ENCODE measurements around the gene SUMF1. TPM values are rescaled to one million over a fixed set of nuclear protein-coding genes. Genes with fewer than 3 reads are reported as not detected.

Gene SUMF1
- polyA plus RNA-seq, 1 experiment: 51.4 TPM

DNA sequence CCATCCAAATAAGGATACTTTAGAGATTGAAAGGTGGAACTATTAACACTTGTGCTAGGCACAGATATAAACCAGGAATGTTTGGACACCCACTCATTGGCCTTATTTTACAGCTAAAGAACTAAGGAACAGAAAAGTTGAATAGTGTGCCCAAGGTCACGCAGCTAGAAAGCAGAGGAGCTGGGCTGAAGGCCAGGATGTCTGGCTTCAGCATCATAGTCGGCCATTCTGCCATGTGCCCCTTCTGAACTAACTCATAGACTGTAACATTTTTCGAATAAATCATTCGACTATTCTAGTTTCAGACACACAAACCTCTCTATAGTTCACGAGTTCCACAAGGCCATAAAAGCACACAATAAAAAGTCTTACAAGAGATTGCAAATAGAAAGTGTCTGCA lies 71.1 kb downstream of the SUMF1 start:
- ChIA-PET CTCF (interaction anchor here (1.0 kb wide), 1 partner anchor 238 kb away, joined by 3 read pairs; no protein-coding TSS in a partner anchor), POLR2A (no interaction called here)
- Histone ChIP-seq H3K9me3 (ENCODE audit: control insufficient read depth, insufficient read depth, low read length) (no peaks in the 10 kb centered on the region), H3K27ac (ENCODE audit: low read depth, low read length) (no peak overlapping the region), H3K4me3 (ENCODE audit: low read depth, low read length) (no peak overlapping the region), H3K27me3 (ENCODE audit: control insufficient read depth, insufficient read depth, low read length) (no peaks in the 10 kb centered on the region)
- TF ChIP-seq, protein P1, sequence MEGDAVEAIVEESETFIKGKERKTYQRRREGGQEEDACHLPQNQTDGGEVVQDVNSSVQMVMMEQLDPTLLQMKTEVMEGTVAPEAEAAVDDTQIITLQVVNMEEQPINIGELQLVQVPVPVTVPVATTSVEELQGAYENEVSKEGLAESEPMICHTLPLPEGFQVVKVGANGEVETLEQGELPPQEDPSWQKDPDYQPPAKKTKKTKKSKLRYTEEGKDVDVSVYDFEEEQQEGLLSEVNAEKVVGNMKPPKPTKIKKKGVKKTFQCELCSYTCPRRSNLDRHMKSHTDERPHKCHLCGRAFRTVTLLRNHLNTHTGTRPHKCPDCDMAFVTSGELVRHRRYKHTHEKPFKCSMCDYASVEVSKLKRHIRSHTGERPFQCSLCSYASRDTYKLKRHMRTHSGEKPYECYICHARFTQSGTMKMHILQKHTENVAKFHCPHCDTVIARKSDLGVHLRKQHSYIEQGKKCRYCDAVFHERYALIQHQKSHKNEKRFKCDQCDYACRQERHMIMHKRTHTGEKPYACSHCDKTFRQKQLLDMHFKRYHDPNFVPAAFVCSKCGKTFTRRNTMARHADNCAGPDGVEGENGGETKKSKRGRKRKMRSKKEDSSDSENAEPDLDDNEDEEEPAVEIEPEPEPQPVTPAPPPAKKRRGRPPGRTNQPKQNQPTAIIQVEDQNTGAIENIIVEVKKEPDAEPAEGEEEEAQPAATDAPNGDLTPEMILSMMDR (IDR thresholded peaks at IDR 0.05; ENCODE audit: low read depth, low read length): no peak
- no peak for DNase-seq (ENCODE audit: low read depth, low spot score)

DNA sequence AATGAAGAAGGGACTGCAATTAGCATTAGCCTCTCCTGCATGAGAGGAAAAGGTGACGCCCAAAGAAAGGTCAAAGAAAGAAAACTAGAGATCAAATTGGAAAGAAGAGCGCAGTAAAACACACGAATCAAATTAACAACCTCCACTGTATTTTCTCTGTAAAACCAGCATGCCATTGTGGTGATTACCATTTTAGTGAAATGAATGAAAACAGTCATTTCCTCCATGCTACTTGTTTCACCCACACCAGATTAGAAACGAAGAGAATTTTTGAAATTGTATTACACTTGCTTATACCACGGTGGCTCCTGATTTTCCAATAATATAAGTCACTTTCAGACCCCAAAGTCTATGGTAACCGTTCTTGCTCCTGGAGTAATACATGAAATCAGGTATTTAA lies 71.6 kb downstream of the SUMF1 start:
- TF ChIP-seq, protein P1 (IDR thresholded peaks at IDR 0.05; ENCODE audit: low read depth, low read length): no peak
- CTCF ChIA-PET: no interaction called here
- no peaks in the 10 kb centered on the region for H3K27me3 ChIP-seq (ENCODE audit: control insufficient read depth, insufficient read depth, low read length)
- H3K27ac ChIP-seq (ENCODE audit: low read depth, low read length): no peak overlapping the region
- no peak overlapping the region for H3K4me3 ChIP-seq (ENCODE audit: low read depth, low read length)
- no peaks in the 10 kb centered on the region for H3K9me3 ChIP-seq (ENCODE audit: control insufficient read depth, insufficient read depth, low read length)
- POLR2A ChIA-PET: no interaction called here
- DNase-seq (ENCODE audit: low read depth, low spot score): no peak

DNA sequence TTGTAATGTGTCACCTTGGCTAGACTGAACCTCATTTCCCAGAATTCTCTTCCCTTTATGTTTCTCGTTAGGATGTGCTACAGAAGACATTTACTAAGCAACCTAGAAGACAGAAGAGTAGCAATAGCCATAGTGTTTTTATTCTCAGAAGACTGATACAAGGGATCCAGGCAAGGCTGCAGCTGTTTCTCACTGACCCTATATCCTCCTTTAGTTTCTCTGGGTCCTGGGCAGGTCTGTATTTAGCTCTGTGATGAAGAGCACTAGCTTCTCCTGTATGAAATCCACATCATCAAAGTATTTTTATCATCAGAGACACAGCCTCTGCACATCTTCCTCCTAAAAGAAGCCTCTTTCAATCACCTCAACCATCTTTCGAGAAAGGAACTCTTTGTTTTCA lies 72.5 kb downstream of the SUMF1 start:
- H3K27me3 ChIP-seq (ENCODE audit: control insufficient read depth, insufficient read depth, low read length): no peaks in the 10 kb centered on the region
- TF ChIP-seq, protein P1 (IDR thresholded peaks at IDR 0.05; ENCODE audit: low read depth, low read length): no peak
- H3K4me3 ChIP-seq (ENCODE audit: low read depth, low read length): no peak overlapping the region
- DNase-seq (ENCODE audit: low read depth, low spot score): no peak
- H3K27ac ChIP-seq (ENCODE audit: low read depth, low read length): no peak overlapping the region
- POLR2A ChIA-PET: no interaction called here
- CTCF ChIA-PET: no interaction called here
- no peaks in the 10 kb centered on the region for H3K9me3 ChIP-seq (ENCODE audit: control insufficient read depth, insufficient read depth, low read length)

DNA sequence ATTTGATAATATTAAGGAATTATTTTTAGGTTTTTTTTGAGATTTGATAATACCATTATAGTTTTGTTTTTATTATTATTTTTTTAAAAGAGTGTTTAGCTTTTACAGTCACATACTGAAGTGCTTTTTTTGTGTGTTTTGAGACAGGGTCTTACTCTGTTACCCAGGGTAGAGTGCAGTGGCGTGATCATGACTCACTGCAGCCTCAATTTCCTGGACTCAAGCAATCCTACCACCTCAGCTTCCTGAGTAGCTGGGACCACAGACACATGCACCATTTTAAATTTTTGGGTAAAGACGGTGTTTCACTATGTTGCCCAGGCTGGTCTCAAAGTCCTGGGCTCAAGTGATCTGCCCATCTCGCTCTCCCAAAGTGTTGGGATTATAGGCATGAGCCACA lies 73.0 kb downstream of the SUMF1 start:
- ChIA-PET POLR2A (no interaction called here), CTCF (interaction anchor here (2.4 kb wide), 1 partner anchor 44 kb away, joined by 7 read pairs; no protein-coding TSS in a partner anchor)
- Histone ChIP-seq H3K27me3 (ENCODE audit: control insufficient read depth, insufficient read depth, low read length) (no peaks in the 10 kb centered on the region), H3K4me3 (ENCODE audit: low read depth, low read length) (no peak overlapping the region), H3K27ac (ENCODE audit: low read depth, low read length) (no peak overlapping the region), H3K9me3 (ENCODE audit: control insufficient read depth, insufficient read depth, low read length) (no peaks in the 10 kb centered on the region)
- no peak for DNase-seq (ENCODE audit: low read depth, low spot score)
- TF ChIP-seq, protein P1 (IDR thresholded peaks at IDR 0.05; ENCODE audit: low read depth, low read length): no peak

DNA sequence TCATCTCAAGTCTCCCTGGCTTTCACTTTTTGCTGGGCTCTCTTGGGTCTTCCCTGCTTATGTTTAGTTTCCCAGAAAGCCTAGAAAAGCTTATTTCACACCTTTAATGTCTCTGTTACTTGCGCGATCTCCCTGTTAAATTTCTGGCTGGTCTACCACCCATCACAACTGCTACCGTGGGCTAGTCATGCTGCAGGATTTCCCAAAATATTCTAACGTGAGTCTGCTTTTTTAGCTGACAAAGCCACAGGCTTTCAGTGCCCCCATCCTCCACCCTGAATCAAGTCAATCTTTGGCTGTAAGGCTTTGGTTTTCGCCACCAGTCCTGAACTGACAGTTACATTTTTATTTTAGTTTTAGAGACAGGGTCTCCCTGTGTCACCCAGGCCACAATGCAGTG lies 74.1 kb downstream of the SUMF1 start:
- ChIA-PET POLR2A (no interaction called here), CTCF (interaction anchor here (2.4 kb wide), 1 partner anchor 43 kb away, joined by 7 read pairs; no protein-coding TSS in a partner anchor)
- Histone ChIP-seq H3K9me3 (ENCODE audit: control insufficient read depth, insufficient read depth, low read length) (no peaks in the 10 kb centered on the region), H3K4me3 (ENCODE audit: low read depth, low read length) (no peak overlapping the region), H3K27ac (ENCODE audit: low read depth, low read length) (no peak overlapping the region), H3K27me3 (ENCODE audit: control insufficient read depth, insufficient read depth, low read length) (no peaks in the 10 kb centered on the region)
- no peak for DNase-seq (ENCODE audit: low read depth, low spot score)
- TF ChIP-seq, protein P1 (IDR thresholded peaks at IDR 0.05; ENCODE audit: low read depth, low read length): no peak

Measured in AG04450 (cell line).